GM12875 (cell line): Measurements from ENCODE around the gene ELMO1.

Experiments used
- H3K4me3 ChIP-seq: one replicate; pipeline ENCODE4 v1.5.1; 2011; ENCODE audit warnings: low read depth, low read length, control low read depth
- CTCF ChIP-seq: IDR thresholded peaks from 2 replicates; pipeline ENCODE4 v1.5.1; 2011; ENCODE audit warnings: low read depth, mild to moderate bottlenecking, control low read depth, inconsistent platforms, low read length, moderate library complexity, borderline replicate concordance; ENCODE audit not compliant: insufficient read depth

The ELMO1 gene

GRCh38 chr7:37180828-37181549 lies 267.7 kb downstream of the ELMO1 start:
- TF ChIP-seq CTCF, result no peak
- no peak overlapping the region for H3K4me3 ChIP-seq

GRCh38 chr7:37176079-37176478 lies 272.6 kb downstream of the ELMO1 start:
- H3K4me3 ChIP-seq, result no peak overlapping the region
- TF ChIP-seq CTCF, result no peak

- no peak for TF ChIP-seq CTCF
- no peak overlapping the region for H3K4me3 ChIP-seq
These were observed 274.2 kb downstream of the ELMO1 start for GRCh38 chr7:37174460-37174859.

GRCh38 chr7:37173670-37174069 lies 275.0 kb downstream of the ELMO1 start:
- TF ChIP-seq CTCF, result no peak

GRCh38 chr7:37162106-37162505 lies 286.6 kb downstream of the ELMO1 start:
- TF ChIP-seq CTCF, result no peak

More at GRCh38 chr7:37173670-37174069, 275.0 kb downstream of the ELMO1 start:
- no peak overlapping the region for H3K4me3 ChIP-seq

GRCh38 chr7:37160656-37161055 lies 288.0 kb downstream of the ELMO1 start:
- no peak for TF ChIP-seq CTCF
- no peak overlapping the region for H3K4me3 ChIP-seq

More at GRCh38 chr7:37162106-37162505, 286.6 kb downstream of the ELMO1 start:
- H3K4me3 ChIP-seq, result no peak overlapping the region

- TF ChIP-seq CTCF, result no peak
- H3K4me3 ChIP-seq, result no peak overlapping the region
These were observed 295.3 kb downstream of the ELMO1 start for GRCh38 chr7:37153376-37153775.
